GM18505 (cell line): ENCODE data around the gene AZIN2.
"Not testable (repeated sequence)": the region's sequence is repeated elsewhere in the genome, so short reads cannot be mapped to it uniquely, and the experiment has no call there.

Experiments used
- ATAC-seq: cut with Tn5 transposase; IDR thresholded peaks from one replicate; pipeline ENCODE4 v1.9.1; 2021; ENCODE audit not compliant: unreplicated experiment
- POLR2A ChIP-seq: IDR thresholded peaks from 4 replicates; pipeline ENCODE4 v1.6.1; 2011; ENCODE audit warnings: borderline replicate concordance; ENCODE audit not compliant: insufficient read depth, insufficient read length; ENCODE audit errors: extremely low read depth

AZIN2 gene

DNA sequence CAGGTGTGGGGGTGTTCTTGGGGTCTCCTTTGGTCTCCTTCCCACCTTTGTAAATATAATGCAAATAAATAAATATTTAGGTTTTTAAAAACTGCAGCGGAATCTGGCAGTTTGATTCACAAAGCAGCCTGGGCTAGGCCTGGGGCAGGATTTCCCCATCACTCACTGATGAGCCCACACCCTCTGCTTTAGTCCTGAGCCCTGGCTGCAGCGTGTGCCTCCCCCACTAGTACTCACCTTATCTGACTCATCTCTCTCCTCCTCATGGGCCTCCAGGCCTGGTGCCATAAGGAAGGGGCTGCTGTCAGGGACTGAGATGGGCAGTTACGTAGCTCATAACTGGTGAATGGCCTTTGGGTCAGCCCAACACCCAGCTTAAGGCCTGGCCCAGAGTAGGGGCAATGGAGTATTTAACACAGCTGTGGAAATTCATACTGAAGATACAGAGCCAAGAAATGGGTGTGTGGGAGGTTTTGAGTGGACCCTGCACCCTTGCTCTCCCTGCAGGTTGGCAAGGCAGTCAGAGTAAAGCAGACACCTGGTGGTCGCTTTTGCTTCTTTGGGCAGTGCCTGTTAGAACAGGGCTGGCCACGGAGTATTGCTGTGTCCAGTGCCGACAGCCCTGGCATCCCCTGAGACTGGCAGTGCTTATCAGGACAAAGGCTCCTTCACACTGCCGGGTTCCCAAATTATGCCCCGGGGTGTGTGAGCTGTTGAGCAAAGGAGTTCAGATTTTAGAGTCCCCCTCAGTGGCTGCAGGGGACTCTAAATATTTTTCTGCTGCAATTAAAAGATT is 39.7 kb downstream of the AZIN2 start:
- no peak for ATAC-seq

GRCh38 chr1:33121728-33122127 is 40.8 kb downstream of the AZIN2 start:
- no peak for TF ChIP-seq POLR2A
- no peak for ATAC-seq

More for the DNA sequence above, 39.7 kb downstream of the AZIN2 start:
- no peak for TF ChIP-seq POLR2A

DNA sequence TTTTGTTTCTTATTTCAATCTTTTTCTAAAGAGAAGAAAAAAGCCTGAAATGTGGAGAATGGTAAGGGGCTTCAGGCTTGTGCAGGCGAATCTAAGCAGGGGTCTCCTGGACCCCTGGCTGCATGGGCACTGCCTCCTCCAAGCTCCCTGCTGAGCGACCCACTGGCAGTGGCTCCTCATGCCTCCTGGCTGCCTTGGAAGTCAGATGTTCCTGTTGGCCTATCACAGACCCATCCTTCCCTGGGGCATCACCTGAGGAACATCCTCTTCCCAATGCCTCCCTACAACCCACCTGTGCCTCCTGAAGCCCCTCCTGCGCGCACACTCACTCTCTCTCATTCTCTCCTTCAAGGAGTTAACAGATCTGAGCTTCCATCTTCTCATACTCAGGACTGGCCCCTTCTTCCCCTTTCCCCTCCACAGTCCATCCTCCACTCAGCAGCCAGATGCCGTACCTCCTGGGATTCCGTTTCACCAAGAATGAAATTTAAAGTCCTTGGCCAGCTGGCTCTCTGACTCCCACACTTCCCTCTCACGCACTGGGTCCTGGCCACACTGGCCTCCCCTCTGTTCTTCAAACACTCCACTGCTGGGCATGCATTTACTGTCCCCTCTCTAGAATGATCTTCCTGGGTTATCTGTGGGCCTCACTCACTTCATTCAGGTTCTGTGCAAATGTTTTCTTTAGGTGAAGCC is 41.7 kb downstream of the AZIN2 start:
- no peak for TF ChIP-seq POLR2A
- no peak for ATAC-seq

DNA sequence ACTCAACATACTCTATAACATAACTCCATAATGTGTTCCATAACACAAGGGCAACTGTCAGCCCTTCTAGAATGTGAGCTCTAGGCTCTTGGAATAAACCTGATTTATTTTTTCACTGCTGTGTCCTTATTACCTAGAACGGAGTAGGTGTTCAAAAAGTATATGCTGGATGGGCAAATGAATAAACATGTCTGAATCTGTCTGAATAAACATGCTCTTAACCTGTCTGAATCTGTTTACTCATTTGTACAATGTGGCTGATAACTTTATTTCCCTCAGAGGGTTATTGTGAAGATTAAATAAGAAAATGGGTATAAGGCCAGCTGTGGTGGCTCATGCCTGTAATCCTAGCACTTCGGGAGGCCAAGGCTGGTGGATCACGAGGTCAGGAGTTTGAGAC is 42.3 kb downstream of the AZIN2 start:
- no peak for TF ChIP-seq POLR2A
- no peak for ATAC-seq

DNA sequence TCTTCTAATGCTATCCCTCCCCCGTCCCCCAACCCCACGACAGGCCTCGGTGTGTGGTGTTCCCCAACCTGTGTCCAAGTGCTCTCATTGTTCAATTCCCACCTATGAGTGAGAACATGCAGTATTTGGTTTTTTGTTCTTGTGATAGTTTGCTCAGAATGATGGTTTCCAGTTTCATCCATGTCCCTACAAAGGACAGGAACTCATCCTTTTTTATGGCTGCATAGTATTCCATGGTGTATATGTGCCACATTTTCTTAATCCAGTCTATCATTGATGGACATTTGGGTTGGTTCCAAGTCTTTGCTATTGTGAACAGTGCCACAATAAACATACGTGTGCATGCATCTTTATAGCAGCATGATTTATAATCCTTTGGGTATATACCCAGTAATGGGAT is 43.7 kb downstream of the AZIN2 start:
- ATAC-seq: not testable (repeated sequence)

DNA sequence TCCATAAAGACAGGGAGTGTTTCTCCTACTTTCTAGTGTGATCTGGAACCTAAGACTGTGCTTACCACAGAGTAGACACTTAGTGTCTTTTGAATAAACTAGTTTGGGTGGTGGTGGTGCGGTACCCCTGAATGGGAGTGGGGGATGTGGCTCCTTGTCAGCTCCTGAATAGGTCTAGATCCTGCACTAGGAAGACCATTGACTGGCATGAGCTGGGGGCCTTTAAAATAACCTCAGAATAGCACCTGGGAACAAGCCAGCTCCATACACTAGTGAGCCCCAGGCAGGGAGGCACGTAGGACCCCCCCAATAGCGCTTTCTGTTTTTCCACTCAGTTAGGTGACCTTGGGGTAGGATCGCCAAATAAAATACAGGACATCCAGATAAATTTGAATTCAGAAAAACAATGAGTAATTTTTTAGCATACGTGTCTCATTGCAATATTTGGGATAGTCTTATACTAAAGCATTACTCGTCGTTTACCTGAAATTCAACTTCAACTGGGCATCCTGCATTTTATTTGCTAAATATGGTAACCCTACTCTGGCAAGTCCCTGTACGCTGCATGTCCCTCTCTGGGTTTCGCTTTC is 45.6 kb downstream of the AZIN2 start:
- no peak for ATAC-seq

GRCh38 chr1:33127001-33127823 is 46.3 kb downstream of the AZIN2 start:
- peak; percentile 97 for ATAC-seq

More for the DNA sequence above, 45.6 kb downstream of the AZIN2 start:
- no peak for TF ChIP-seq POLR2A

DNA sequence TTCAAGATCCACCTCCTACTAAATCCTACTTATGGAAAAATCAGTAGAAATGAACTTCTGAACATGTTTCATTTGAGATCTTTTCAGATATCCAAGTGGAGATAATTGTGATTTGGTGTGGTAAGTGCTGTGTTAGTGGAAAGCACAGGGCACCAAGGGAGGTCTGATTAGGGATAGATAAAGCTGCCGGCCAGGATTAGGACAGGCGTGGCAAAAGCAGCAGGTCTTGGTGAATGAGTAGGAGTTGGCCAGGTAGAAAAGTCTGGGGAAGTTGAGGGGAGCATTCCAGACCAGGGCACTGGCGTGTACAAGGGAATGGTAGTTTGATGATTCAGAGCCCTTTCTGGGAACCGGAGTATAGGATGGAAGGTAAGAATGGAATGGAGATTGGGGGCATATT is 47.8 kb downstream of the AZIN2 start:
- no peak for TF ChIP-seq POLR2A
- no peak for ATAC-seq

More at GRCh38 chr1:33127001-33127823, 46.3 kb downstream of the AZIN2 start:
- peak; percentile 95 for TF ChIP-seq POLR2A

GRCh38 chr1:33130297-33130696 is 49.3 kb downstream of the AZIN2 start:
- TF ChIP-seq POLR2A: no peak
- no peak for ATAC-seq

DNA sequence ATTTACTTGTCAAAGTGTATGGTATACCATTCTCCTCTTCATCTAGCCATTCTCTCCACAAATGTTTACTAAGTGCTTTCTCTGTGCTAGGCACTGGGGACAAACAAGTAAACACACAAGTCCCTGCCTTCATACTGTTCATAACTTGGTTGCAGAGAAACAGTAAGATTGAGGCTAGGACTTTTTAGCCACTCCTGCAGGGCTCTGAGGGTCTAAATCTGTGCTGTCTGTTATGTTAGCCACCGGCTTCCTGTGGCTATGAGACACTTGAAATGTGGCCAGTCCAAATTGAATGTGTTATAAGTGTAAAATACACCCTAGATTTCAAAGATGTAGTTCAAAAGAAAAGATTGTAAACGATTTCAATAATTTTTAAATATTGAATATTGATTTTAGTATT is 50.2 kb downstream of the AZIN2 start:
- no peak for ATAC-seq
- TF ChIP-seq POLR2A: no peak

GRCh38 chr1:33132549-33132948 is 51.6 kb downstream of the AZIN2 start:
- ATAC-seq: no peak
- no peak for TF ChIP-seq POLR2A

DNA sequence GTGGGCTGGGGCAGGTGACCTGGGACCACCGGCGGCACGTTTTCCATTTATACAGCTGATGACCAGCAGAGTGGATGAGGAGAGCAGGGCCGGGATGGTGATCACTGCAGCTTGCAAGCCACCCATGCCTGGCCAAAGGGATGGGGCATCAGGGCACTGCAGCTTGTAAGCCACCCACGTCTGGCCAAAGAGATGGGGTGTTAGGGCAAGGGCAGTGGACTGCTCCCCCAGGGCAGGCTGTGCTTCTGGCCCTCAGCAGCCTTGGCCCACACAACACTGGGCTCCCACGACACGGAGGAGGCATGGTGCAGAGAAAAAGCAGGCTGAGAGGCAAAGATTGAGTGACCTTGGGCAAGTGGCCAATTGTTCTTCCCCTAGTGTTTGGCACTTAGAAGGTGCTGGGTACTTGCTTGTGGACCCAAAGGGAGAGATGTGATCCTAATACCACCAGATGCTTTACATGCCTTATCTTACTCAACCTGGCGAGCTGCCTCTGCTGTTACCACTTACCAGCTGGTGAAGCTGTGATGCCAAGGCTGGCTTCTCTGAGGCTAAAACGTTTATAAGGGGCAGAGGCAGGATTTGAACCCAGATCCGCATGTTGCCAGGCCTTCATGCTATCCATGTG is 52.6 kb downstream of the AZIN2 start:
- no peak for TF ChIP-seq POLR2A
- no peak for ATAC-seq

- ATAC-seq: not testable (repeated sequence)
Observed at GRCh38 chr1:33136041-33136440, 55.1 kb downstream of the AZIN2 start.
